ENCODE measurements around the gene MLLT11.

Gene MLLT11

DNA sequence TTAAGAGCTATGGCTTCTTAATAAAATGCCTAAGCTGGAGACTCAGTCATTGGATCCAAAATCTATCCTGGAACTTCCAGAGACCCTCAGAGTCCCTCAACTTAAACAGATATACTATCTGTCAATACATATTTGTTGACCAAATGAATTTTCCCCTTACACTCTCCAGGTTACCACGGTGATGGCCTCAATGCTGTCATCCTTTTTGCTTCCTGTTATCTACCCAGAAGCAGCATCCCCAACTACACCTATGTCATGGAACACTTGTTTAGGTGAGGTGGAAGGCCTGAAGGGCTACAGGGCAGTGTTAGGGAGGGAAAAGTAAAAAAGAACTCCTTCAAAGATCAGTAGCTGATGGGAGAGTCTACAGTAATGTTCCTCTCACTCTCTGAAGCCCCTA lies 17.0 kb upstream of the MLLT11 start:
- Histone ChIP-seq H3K9me3 (ENCODE audit: low read length) (no peaks in the 10 kb centered on the region), H3K9ac (ENCODE audit: low read length) (no peak overlapping the region), H3K4me3 (ENCODE audit: low read depth in 1 of 2, low read length in 2 of 2) (no peak overlapping the region), H3K4me1 (ENCODE audit: insufficient read depth, low read length) (no peaks in the 10 kb centered on the region), H3K27me3 (ENCODE audit: control insufficient read depth in 1 of 2, insufficient read depth in 2 of 2, low read length in 2 of 2) (no peaks in the 10 kb centered on the region), H3K36me3 (ENCODE audit: insufficient read depth, low read length) (no peaks in the 10 kb centered on the region), H3K27ac (ENCODE audit: low read depth, low read length) (no peak overlapping the region)

DNA sequence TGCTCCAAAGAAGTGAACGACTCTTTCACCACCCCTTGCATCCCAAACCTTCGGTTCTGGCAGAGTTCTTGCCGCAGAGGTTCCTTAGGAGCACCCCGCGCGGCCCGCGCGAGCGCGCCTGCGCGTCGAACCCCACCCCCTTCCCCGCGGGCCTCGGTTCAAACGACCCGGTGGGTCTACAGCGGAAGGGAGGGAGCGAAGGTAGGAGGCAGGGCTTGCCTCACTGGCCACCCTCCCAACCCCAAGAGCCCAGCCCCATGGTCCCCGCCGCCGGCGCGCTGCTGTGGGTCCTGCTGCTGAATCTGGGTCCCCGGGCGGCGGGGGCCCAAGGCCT lies 12.6 kb upstream of the MLLT11 start, which contains the start of gene C1orf56:
C1orf56 (plus strand) TSS at position 161 of the 334 bp plus-strand sequence; CDS start at position 258, 97 bp downstream.
- Histone ChIP-seq H3K9ac (ENCODE audit: low read length) (peak within 1 kb of the TSS; percentile 84), H3K27ac (ENCODE audit: low read depth, low read length) (peak within 1 kb of the TSS; percentile 93), H3K4me1 (ENCODE audit: insufficient read depth, low read length) (peaks cover 9% of the 10 kb centered on the region), H3K4me3 (ENCODE audit: low read depth in 1 of 2, low read length in 2 of 2) (peak within 1 kb of the TSS; percentile 63 to 80), H3K36me3 (ENCODE audit: insufficient read depth, low read length) (peaks cover 9% of the 10 kb centered on the region), H3K9me3 (ENCODE audit: low read length) (no peaks in the 10 kb centered on the region), H3K27me3 (ENCODE audit: control insufficient read depth in 1 of 2, insufficient read depth in 2 of 2, low read length in 2 of 2) (no peaks in the 10 kb centered on the region)

DNA sequence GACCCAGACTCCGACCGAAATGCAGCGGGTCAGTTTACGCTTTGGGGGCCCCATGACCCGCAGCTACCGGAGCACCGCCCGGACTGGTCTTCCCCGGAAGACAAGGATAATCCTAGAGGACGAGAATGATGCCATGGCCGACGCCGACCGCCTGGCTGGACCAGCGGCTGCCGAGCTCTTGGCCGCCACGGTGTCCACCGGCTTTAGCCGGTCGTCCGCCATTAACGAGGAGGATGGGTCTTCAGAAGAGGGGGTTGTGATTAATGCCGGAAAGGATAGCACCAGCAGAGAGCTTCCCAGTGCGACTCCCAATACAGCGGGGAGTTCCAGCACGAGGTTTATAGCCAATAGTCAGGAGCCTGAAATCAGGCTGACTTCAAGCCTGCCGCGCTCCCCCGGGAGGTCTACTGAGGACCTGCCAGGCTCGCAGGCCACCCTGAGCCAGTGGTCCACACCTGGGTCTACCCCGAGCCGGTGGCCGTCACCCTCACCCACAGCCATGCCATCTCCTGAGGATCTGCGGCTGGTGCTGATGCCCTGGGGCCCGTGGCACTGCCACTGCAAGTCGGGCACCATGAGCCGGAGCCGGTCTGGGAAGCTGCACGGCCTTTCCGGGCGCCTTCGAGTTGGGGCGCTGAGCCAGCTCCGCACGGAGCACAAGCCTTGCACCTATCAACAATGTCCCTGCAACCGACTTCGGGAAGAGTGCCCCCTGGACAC lies 12.1 kb upstream of the MLLT11 start:
- Histone ChIP-seq H3K4me1 (ENCODE audit: insufficient read depth, low read length) (peaks cover 9% of the 10 kb centered on the region), H3K9me3 (ENCODE audit: low read length) (no peaks in the 10 kb centered on the region), H3K36me3 (ENCODE audit: insufficient read depth, low read length) (peaks cover 14% of the 10 kb centered on the region), H3K27me3 (ENCODE audit: control insufficient read depth in 1 of 2, insufficient read depth in 2 of 2, low read length in 2 of 2) (no peaks in the 10 kb centered on the region), H3K27ac (ENCODE audit: low read depth, low read length) (peak overlapping the region; percentile 93), H3K4me3 (ENCODE audit: low read depth in 1 of 2, low read length in 2 of 2) (peak overlapping the region; percentile 63 to 80), H3K9ac (ENCODE audit: low read length) (peak overlapping the region; percentile 84)

DNA sequence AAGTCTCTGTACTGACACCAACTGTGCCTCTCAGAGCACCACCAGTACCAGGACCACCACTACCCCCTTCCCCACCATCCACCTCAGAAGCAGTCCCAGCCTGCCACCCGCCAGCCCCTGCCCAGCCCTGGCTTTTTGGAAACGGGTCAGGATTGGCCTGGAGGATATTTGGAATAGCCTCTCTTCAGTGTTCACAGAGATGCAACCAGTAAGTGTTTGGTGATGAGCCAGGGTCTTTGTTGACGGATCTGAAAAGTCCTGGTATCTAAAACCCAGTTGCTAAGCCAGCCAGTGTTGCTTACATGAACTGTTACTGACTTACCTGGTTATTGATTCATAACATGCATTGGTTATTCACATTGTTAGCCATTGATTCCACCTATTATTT lies 11.6 kb upstream of the MLLT11 start:
- H3K4me3 ChIP-seq (ENCODE audit: low read depth in 1 of 2, low read length in 2 of 2) = peak overlapping the region; percentile 63 to 80
- peaks cover 9% of the 10 kb centered on the region for H3K4me1 ChIP-seq (ENCODE audit: insufficient read depth, low read length)
- H3K9ac ChIP-seq (ENCODE audit: low read length) = peak overlapping the region; percentile 84
- no peaks in the 10 kb centered on the region for H3K27me3 ChIP-seq (ENCODE audit: control insufficient read depth in 1 of 2, insufficient read depth in 2 of 2, low read length in 2 of 2)
- peaks cover 14% of the 10 kb centered on the region for H3K36me3 ChIP-seq (ENCODE audit: insufficient read depth, low read length)
- H3K9me3 ChIP-seq (ENCODE audit: low read length) = no peaks in the 10 kb centered on the region
- H3K27ac ChIP-seq (ENCODE audit: low read depth, low read length) = peak overlapping the region; percentile 93

DNA sequence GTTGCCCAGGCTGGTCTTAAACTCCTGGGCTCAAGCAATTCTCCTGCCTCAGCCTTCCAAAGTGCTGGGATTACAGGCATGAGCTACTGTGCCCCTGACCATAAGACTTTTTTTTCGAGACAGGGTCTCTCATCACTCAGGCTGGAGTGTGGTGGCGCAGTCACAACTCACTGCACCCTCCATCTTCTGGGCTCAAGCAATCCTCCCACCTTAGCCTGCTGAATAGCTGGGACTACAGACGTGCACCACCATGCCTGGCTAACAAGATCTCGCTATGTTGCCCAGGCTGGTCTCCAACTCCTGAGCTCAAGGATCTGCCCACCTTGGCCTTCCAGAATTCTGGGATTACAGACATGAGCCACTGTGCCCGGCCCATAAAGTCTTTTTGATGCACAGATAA lies 10.7 kb upstream of the MLLT11 start:
- Histone ChIP-seq H3K4me1 (ENCODE audit: insufficient read depth, low read length) (peaks cover 9% of the 10 kb centered on the region), H3K9ac (ENCODE audit: low read length) (no peak overlapping the region), H3K36me3 (ENCODE audit: insufficient read depth, low read length) (peaks cover 20% of the 10 kb centered on the region), H3K9me3 (ENCODE audit: low read length) (no peaks in the 10 kb centered on the region), H3K27ac (ENCODE audit: low read depth, low read length) (no peak overlapping the region), H3K27me3 (ENCODE audit: control insufficient read depth in 1 of 2, insufficient read depth in 2 of 2, low read length in 2 of 2) (no peaks in the 10 kb centered on the region), H3K4me3 (ENCODE audit: low read depth in 1 of 2, low read length in 2 of 2) (no peak overlapping the region)

DNA sequence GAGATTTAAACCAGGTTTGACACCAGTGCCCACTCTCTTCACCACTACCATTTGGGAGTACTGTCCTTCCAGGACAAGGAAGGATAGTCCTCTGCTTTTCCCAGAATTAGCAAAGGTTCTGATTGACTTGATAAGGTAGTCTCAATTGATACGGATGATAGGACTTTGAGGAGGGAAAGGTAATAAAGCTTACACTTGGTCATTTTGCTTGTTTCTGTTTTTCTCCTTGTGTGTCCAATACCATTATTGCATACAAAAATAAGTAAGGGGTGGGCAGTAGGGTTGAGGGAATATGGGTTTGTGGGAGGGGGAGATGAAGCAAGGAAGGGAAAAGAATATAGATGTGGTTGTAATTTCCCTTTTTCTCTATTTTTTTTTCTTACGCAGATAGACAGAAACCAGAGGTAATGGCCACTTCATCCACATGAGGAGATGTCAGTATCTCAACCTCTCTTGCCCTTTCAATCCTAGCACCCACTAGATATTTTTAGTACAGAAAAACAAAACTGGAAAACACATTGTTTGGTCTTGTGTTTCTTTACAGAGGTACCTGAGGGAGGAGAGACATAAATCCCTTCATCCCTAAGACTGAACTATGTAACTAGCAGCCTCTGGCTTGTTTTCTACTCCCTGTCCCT lies 10.0 kb upstream of the MLLT11 start:
- Histone ChIP-seq H3K9me3 (ENCODE audit: low read length) (no peaks in the 10 kb centered on the region), H3K4me3 (ENCODE audit: low read depth in 1 of 2, low read length in 2 of 2) (no peak overlapping the region), H3K36me3 (ENCODE audit: insufficient read depth, low read length) (peaks cover 27% of the 10 kb centered on the region), H3K27me3 (ENCODE audit: control insufficient read depth in 1 of 2, insufficient read depth in 2 of 2, low read length in 2 of 2) (no peaks in the 10 kb centered on the region), H3K27ac (ENCODE audit: low read depth, low read length) (no peak overlapping the region), H3K9ac (ENCODE audit: low read length) (no peak overlapping the region), H3K4me1 (ENCODE audit: insufficient read depth, low read length) (peaks cover 9% of the 10 kb centered on the region)

DNA sequence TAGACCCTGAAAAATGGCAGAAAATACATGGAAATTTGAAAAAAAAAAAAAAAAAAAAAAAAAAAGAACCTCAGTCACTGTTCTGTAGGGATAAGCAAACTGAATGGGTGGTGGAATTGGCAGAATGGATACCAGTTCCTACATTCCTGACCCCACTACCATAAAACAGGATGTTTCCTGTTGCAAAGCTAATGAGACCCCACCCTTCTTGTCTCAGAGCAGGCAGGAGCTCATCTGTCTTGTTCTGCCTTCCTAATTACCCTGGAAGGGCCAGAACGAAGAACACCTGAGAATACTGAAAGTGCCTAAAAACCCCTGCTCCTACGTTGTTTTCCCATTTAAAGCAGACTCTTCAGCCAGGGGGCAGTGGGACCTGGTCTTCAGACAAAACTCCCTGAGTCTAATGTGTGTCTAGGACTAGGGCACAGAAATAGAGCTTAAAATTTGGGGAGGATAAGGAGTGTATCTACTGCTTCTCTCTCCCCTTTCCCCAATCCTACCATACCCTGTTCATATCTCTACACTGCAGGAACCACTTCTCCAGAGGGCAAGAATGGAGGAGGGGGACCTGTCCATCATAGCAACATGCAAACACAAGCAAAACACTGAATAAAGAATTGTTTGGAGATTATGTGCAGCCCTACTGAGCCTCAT lies 8.7 kb upstream of the MLLT11 start:
- H3K9me3 ChIP-seq (ENCODE audit: low read length) = no peaks in the 10 kb centered on the region
- peaks cover 38% of the 10 kb centered on the region for H3K36me3 ChIP-seq (ENCODE audit: insufficient read depth, low read length)
- H3K27ac ChIP-seq (ENCODE audit: low read depth, low read length) = no peak overlapping the region
- H3K4me1 ChIP-seq (ENCODE audit: insufficient read depth, low read length) = peaks cover 19% of the 10 kb centered on the region
- no peak overlapping the region for H3K9ac ChIP-seq (ENCODE audit: low read length)
- H3K27me3 ChIP-seq (ENCODE audit: control insufficient read depth in 1 of 2, insufficient read depth in 2 of 2, low read length in 2 of 2) = no peaks in the 10 kb centered on the region
- no peak overlapping the region for H3K4me3 ChIP-seq (ENCODE audit: low read depth in 1 of 2, low read length in 2 of 2)

DNA sequence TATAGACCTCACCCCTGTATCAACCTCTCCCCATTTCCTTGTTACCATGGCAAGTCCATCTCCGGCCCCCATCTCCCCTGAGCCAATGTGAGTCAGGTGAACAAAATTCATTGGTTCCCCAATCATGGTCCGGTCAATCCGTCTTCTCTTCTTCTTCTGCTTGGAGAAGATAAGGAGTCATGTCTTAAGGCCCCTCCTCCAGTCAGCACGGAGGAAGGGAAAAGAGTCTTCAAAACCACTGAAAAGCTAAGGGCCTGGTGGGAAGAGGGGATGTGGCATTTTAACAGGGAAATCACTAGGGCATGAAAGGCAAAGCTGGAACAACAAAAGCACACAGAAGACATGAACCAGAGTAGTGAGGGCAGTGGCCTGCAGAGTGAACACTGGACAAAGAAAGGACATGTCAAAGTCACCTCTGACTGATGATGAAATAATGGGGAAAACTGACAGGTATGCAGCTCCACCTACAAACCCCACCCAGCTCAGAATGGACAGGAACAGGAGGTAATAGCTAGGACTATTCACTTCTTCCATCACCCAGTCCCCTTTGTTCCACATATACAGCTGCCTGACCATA lies 5.1 kb upstream of the MLLT11 start:
- Histone ChIP-seq H3K4me1 (ENCODE audit: insufficient read depth, low read length) (peaks cover 30% of the 10 kb centered on the region), H3K36me3 (ENCODE audit: insufficient read depth, low read length) (peaks cover 42% of the 10 kb centered on the region), H3K4me3 (ENCODE audit: low read depth in 1 of 2, low read length in 2 of 2) (no peak overlapping the region), H3K27ac (ENCODE audit: low read depth, low read length) (peak overlapping the region; percentile 28), H3K27me3 (ENCODE audit: control insufficient read depth in 1 of 2, insufficient read depth in 2 of 2, low read length in 2 of 2) (no peaks in the 10 kb centered on the region), H3K9me3 (ENCODE audit: low read length) (no peaks in the 10 kb centered on the region), H3K9ac (ENCODE audit: low read length) (no peak overlapping the region)

DNA sequence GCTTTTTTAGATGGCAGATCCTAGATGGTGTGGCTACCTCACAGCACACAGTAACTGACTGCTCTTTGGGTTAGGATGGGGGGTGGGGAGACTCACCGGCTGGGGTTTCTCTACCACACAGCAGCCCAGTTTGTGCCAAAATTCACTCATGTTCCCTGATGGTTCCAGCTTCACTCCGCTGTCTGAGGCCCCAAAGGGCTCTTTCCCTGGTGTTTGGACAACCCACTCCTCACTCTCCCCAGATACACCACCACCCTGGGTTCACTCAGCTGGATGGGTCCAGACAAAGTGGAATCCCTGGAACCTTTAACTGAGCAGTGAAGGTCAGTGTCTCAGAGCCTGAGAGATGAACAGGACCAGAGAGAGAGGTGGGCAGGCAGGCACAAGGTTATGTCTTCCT lies 4.6 kb upstream of the MLLT11 start:
- peak overlapping the region; percentile 41 for H3K27ac ChIP-seq (ENCODE audit: low read depth, low read length)
- H3K9me3 ChIP-seq (ENCODE audit: low read length) = no peaks in the 10 kb centered on the region
- H3K9ac ChIP-seq (ENCODE audit: low read length) = no peak overlapping the region
- H3K4me1 ChIP-seq (ENCODE audit: insufficient read depth, low read length) = peaks cover 30% of the 10 kb centered on the region
- no peaks in the 10 kb centered on the region for H3K27me3 ChIP-seq (ENCODE audit: control insufficient read depth in 1 of 2, insufficient read depth in 2 of 2, low read length in 2 of 2)
- H3K4me3 ChIP-seq (ENCODE audit: low read depth in 1 of 2, low read length in 2 of 2) = no peak overlapping the region
- peaks cover 42% of the 10 kb centered on the region for H3K36me3 ChIP-seq (ENCODE audit: insufficient read depth, low read length)

DNA sequence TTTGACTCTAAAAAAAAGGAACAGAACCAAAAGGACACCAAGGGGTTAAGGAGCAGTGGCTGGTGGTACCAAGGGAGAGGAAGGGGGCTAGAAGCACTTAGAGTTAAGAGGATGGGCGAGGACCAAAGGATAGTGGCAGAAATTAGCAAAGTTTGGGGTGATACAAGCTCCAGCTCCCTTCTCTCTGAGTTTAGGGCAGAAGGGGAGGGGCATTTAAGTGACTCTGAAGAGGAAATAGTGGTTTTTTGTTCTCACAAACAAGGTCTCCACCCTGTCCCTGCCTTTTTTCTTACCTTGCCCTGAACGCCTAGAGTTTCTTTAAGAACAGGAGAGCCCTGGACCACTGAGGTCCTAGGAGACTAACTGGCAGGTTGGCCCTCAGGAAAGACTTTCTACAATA lies 4.0 kb upstream of the MLLT11 start:
- Histone ChIP-seq H3K9me3 (ENCODE audit: low read length) (no peaks in the 10 kb centered on the region), H3K4me1 (ENCODE audit: insufficient read depth, low read length) (peaks cover 34% of the 10 kb centered on the region), H3K9ac (ENCODE audit: low read length) (no peak overlapping the region), H3K36me3 (ENCODE audit: insufficient read depth, low read length) (peaks cover 42% of the 10 kb centered on the region), H3K27ac (ENCODE audit: low read depth, low read length) (peak overlapping the region; percentile 41), H3K4me3 (ENCODE audit: low read depth in 1 of 2, low read length in 2 of 2) (no peak overlapping the region), H3K27me3 (ENCODE audit: control insufficient read depth in 1 of 2, insufficient read depth in 2 of 2, low read length in 2 of 2) (no peaks in the 10 kb centered on the region)

DNA sequence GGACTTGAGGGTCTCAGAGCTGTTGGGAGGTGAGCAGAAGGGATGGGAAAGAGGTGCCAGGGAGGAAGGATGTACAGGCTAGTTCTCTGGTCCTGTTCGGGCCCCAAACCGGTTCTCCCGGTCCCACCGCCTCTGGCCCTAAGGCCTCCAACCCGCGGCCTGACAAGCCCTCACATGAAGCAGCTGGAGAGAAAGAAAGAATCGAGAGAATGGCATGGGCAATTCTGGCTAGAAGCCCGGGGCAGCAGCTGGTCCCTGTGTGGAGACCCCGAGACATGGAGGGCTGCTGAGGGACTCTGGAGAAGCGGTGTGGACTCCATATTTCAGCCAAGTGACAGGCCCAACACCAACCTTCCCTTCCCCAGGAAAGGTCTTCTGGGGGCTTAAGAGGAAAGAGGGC lies 1.5 kb upstream of the MLLT11 start:
- peaks cover 36% of the 10 kb centered on the region for H3K4me1 ChIP-seq (ENCODE audit: insufficient read depth, low read length)
- H3K9me3 ChIP-seq (ENCODE audit: low read length) = no peaks in the 10 kb centered on the region
- H3K9ac ChIP-seq (ENCODE audit: low read length) = peak overlapping the region; percentile 90
- peak overlapping the region; percentile 94 to 97 for H3K4me3 ChIP-seq (ENCODE audit: low read depth in 1 of 2, low read length in 2 of 2)
- H3K27ac ChIP-seq (ENCODE audit: low read depth, low read length) = peak overlapping the region; percentile 97
- H3K36me3 ChIP-seq (ENCODE audit: insufficient read depth, low read length) = peaks cover 28% of the 10 kb centered on the region
- no peaks in the 10 kb centered on the region for H3K27me3 ChIP-seq (ENCODE audit: control insufficient read depth in 1 of 2, insufficient read depth in 2 of 2, low read length in 2 of 2)

Measured in muscle layer of colon (tissue), 2 donors.